ENCODE measurements around the gene GRHPR. TPM values are rescaled to one million over a fixed set of nuclear protein-coding genes. Genes with fewer than 3 reads are reported as not detected.
A peak's percentile ranks its signal among the peaks of the same experiment; 100 is the strongest.

Gene GRHPR
- total RNA-seq, 1 donor from 2014 or later, result 88.1 TPM

GRCh38 chr9:37406603-37407401 is 15.7 kb upstream of the GRHPR start:
- Histone ChIP-seq H3K27ac (ENCODE audit: low read depth, low read length) (no peak overlapping the region), H2AFZ (ENCODE audit: low read depth, low read length) (no peak overlapping the region), H3K4me3 (ENCODE audit: insufficient read depth, low read depth, low read length) (no peak overlapping the region), H4K20me1 (ENCODE audit: insufficient read depth, low read length) (no peaks in the 10 kb centered on the region), H3K9ac (ENCODE audit: low read length) (no peak overlapping the region), H3K36me3 (ENCODE audit: insufficient read depth, low read length) (no peaks in the 10 kb centered on the region), H3K9me3 (ENCODE audit: insufficient read depth, low read depth, low read length) (no peaks in the 10 kb centered on the region), H3K27me3 (ENCODE audit: insufficient read depth, low read length) (peaks cover 6% of the 10 kb centered on the region), H3K4me2 (ENCODE audit: low read length) (no peak overlapping the region), H3K4me1 (ENCODE audit: insufficient read depth, low read length) (no peaks in the 10 kb centered on the region), H3K79me2 (ENCODE audit: insufficient read depth, low read length) (no peaks in the 10 kb centered on the region)
- no peak overlapping the region for H3K4me3 Mint-ChIP-seq (ENCODE audit: unreplicated experiment)
- TF ChIP-seq EZH2 (IDR thresholded peaks at IDR 0.05; ENCODE audit: insufficient read depth, low read length), result no peak
- TF ChIP-seq CTCF (IDR thresholded peaks at IDR 0.05; ENCODE audit: insufficient read depth, low read depth, low read length), result no peak
- no peak for DNase-seq (ENCODE audit: low read depth)
- peaks cover 3% of the 10 kb centered on the region for H3K4me1 Mint-ChIP-seq (ENCODE audit: low read depth, unreplicated experiment)
- FAIRE-seq, result no peak
- no peaks in the 10 kb centered on the region for H3K9me3 Mint-ChIP-seq (ENCODE audit: unreplicated experiment)
- H3K36me3 Mint-ChIP-seq (ENCODE audit: low read depth, unreplicated experiment), result no peaks in the 10 kb centered on the region
- no peak overlapping the region for H3K27ac Mint-ChIP-seq (ENCODE audit: unreplicated experiment)
- H3K27me3 Mint-ChIP-seq (ENCODE audit: low read depth, unreplicated experiment), result peaks cover 4% of the 10 kb centered on the region

GRCh38 chr9:37407468-37407867 is 15.0 kb upstream of the GRHPR start:
- no peak overlapping the region for H3K9ac ChIP-seq (ENCODE audit: low read length)
- Mint-ChIP-seq H3K27ac (ENCODE audit: unreplicated experiment) (no peak overlapping the region), H3K4me1 (ENCODE audit: low read depth, unreplicated experiment) (peaks cover 5% of the 10 kb centered on the region), H3K27me3 (ENCODE audit: low read depth, unreplicated experiment) (peaks cover 4% of the 10 kb centered on the region), H3K36me3 (ENCODE audit: low read depth, unreplicated experiment) (no peaks in the 10 kb centered on the region), H3K9me3 (ENCODE audit: unreplicated experiment) (no peaks in the 10 kb centered on the region), H3K4me3 (ENCODE audit: unreplicated experiment) (no peak overlapping the region)
- no peak overlapping the region for H3K27ac ChIP-seq (ENCODE audit: low read depth, low read length)
- H3K9me3 ChIP-seq (ENCODE audit: insufficient read depth, low read depth, low read length), result no peaks in the 10 kb centered on the region
- FAIRE-seq (no peak), DNase-seq (ENCODE audit: low read depth) (no peak)
- TF ChIP-seq EZH2 (IDR thresholded peaks at IDR 0.05; ENCODE audit: insufficient read depth, low read length) (no peak), CTCF (IDR thresholded peaks at IDR 0.05; ENCODE audit: insufficient read depth, low read depth, low read length) (peak; percentile 12)
- no peak overlapping the region for H2AFZ ChIP-seq (ENCODE audit: low read depth, low read length)
- no peak overlapping the region for H3K4me3 ChIP-seq (ENCODE audit: insufficient read depth, low read depth, low read length)
- H3K4me1 ChIP-seq (ENCODE audit: insufficient read depth, low read length), result no peaks in the 10 kb centered on the region
- H3K36me3 ChIP-seq (ENCODE audit: insufficient read depth, low read length), result no peaks in the 10 kb centered on the region
- no peaks in the 10 kb centered on the region for H4K20me1 ChIP-seq (ENCODE audit: insufficient read depth, low read length)
- peaks cover 6% of the 10 kb centered on the region for H3K27me3 ChIP-seq (ENCODE audit: insufficient read depth, low read length)
- H3K4me2 ChIP-seq (ENCODE audit: low read length), result no peak overlapping the region
- no peaks in the 10 kb centered on the region for H3K79me2 ChIP-seq (ENCODE audit: insufficient read depth, low read length)

All from astrocyte (in vitro differentiated cells and primary cell).